ENCODE data around the gene USP13.

Gene USP13

DNA sequence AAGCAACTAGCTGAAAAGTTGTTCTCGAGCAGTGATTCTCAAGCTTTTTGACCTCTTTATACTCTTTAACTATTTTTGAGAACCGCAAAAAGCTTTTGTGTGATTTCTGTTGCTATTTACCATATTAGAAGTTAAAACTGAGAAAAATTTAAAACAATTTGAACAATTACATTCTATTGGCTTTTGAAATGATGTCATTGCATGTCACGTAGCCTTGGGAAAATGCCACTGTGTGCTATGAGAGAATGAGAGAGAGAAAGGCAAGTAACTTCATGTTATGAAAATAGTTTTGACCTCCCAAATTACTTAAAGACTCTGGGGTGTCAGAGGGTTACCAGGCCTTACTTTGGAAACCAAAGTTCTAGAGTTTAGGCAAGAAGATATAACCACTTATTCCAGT lies 8.0 kb downstream of the USP13 start:
- no peaks in the 10 kb centered on the region for H3K27me3 ChIP-seq
- DNase-seq = no peak
- H3K27ac ChIP-seq = no peak overlapping the region
- H3K36me3 ChIP-seq = no peaks in the 10 kb centered on the region
- H3K9me3 ChIP-seq = no peaks in the 10 kb centered on the region
- TF ChIP-seq, protein P1, sequence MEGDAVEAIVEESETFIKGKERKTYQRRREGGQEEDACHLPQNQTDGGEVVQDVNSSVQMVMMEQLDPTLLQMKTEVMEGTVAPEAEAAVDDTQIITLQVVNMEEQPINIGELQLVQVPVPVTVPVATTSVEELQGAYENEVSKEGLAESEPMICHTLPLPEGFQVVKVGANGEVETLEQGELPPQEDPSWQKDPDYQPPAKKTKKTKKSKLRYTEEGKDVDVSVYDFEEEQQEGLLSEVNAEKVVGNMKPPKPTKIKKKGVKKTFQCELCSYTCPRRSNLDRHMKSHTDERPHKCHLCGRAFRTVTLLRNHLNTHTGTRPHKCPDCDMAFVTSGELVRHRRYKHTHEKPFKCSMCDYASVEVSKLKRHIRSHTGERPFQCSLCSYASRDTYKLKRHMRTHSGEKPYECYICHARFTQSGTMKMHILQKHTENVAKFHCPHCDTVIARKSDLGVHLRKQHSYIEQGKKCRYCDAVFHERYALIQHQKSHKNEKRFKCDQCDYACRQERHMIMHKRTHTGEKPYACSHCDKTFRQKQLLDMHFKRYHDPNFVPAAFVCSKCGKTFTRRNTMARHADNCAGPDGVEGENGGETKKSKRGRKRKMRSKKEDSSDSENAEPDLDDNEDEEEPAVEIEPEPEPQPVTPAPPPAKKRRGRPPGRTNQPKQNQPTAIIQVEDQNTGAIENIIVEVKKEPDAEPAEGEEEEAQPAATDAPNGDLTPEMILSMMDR (IDR thresholded peaks at IDR 0.05) = no peak
- peaks cover 0 to 21% (median 5%) of the 10 kb centered on the region in 4 donors for H3K4me1 ChIP-seq
- intact Hi-C loops (cut with DNase I; ENCODE audit: low total_unique reads) = no loop called here
- no peak overlapping the region for H3K4me3 ChIP-seq

DNA sequence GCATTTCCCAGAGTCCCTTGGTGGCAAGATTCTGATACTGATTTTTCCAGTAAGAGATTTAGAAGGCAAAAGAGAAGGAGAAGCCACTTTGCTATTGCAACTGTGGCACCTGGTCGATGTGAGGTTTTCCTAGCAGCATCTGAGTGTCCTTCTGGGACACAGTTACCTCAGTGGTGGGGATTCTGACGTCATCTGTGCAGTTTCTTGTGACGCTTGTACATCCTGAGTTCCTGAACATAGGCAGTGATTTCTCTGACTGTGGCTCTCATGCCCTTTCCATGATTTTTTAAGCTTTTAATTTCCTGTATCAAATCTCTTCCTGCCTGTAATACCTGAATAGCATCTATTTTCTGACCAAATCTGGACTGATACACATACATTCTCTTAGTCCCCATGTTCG lies 8.9 kb downstream of the USP13 start:
- Histone ChIP-seq H3K4me1 (peaks cover 0 to 29% (median 12%) of the 10 kb centered on the region in 4 donors), H3K36me3 (no peaks in the 10 kb centered on the region), H3K27ac (no peak overlapping the region), H3K9me3 (no peaks in the 10 kb centered on the region), H3K4me3 (no peak overlapping the region), H3K27me3 (no peaks in the 10 kb centered on the region)
- DNase-seq = no peak
- TF ChIP-seq, protein P1 (IDR thresholded peaks at IDR 0.05) = no peak
- intact Hi-C loops (cut with DNase I; ENCODE audit: low total_unique reads) = no loop called here

DNA sequence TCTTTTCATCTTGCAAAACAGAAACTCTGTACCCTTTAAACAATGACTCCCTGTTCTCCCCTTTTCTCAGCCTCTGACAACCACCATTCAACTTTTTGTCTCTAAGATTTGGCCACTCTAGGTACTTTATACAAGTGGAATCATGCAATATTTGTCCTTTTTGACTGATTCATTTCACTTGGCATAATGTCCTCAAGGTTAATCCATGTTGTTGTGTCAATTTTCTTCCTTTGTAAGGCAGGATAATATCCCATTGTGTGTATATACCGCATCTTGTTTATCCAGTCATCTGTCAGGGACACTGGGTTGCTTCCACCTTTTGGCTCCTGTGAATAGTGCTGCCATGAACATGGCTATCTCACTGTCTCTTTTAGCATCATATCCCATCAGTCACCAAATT lies 10.3 kb downstream of the USP13 start:
- Histone ChIP-seq H3K4me1 (peaks cover 0 to 29% (median 13%) of the 10 kb centered on the region in 4 donors), H3K4me3 (no peak overlapping the region), H3K27me3 (no peaks in the 10 kb centered on the region), H3K27ac (no peak overlapping the region), H3K9me3 (no peaks in the 10 kb centered on the region), H3K36me3 (no peaks in the 10 kb centered on the region)
- TF ChIP-seq, protein P1 (IDR thresholded peaks at IDR 0.05) = no peak
- intact Hi-C loops (cut with DNase I; ENCODE audit: low total_unique reads) = no loop called here
- DNase-seq = no peak

DNA sequence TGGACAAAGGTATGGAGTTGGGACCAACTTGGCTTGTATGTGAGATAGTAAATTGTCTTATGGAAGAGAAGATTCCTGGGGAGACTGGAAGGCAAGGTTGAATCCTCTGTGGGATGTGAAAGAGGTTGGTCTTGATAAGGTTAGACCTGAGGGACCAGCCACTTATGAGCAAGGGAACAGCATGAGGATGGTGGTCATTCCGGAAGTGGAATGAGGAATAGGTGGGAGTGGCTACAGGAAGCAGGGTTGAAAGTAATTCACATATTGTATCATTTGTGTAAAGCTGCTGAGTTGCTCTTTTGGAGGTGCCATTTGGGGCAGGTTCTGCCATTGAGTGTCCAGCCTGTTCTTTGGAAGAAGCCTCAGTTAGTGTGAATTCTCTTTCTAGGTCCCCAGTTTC lies 13.2 kb downstream of the USP13 start:
- H3K4me1 ChIP-seq = peaks cover 0 to 14% (median 8%) of the 10 kb centered on the region in 4 donors
- no peak overlapping the region for H3K4me3 ChIP-seq
- TF ChIP-seq, protein P1 (IDR thresholded peaks at IDR 0.05) = no peak
- DNase-seq = no peak
- no peaks in the 10 kb centered on the region for H3K36me3 ChIP-seq
- H3K27ac ChIP-seq = no peak overlapping the region
- H3K27me3 ChIP-seq = no peaks in the 10 kb centered on the region
- intact Hi-C loops (cut with DNase I; ENCODE audit: low total_unique reads) = no loop called here
- no peaks in the 10 kb centered on the region for H3K9me3 ChIP-seq

DNA sequence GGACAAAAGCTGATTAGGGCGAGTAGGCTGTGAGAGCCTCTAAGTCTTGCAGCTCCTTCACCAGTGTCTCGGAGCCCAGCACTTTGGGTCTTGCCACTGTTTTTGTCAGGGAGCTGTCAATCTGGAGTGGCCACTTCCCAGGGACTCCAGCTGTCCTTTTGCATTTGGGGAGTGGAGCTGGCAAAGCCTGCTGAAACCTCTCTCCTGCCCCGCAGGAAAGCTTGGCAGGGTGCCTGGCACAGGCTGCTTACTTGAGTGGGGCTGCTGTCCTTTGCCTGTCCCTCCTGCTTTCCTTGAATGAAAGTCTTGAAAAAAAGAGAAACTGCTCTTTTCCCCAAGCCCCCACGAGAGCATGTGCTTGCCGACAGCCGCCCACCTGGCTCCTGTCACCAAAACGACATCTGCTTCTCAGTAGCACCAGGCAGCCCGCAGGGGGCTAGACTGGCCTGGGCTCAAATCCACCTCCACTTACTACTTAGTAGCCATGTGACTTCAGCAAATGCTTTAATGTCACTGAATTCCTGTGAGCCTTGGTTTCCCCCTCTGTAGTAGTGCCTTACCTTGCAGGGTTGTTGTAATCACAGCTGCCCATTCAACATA lies 13.7 kb downstream of the USP13 start:
- H3K9me3 ChIP-seq = no peaks in the 10 kb centered on the region
- intact Hi-C loops (cut with DNase I; ENCODE audit: low total_unique reads) = no loop called here
- no peaks in the 10 kb centered on the region for H3K36me3 ChIP-seq
- TF ChIP-seq, protein P1 (IDR thresholded peaks at IDR 0.05) = no peak
- H3K27ac ChIP-seq = no peak overlapping the region
- no peaks in the 10 kb centered on the region for H3K27me3 ChIP-seq
- H3K4me1 ChIP-seq = peaks cover 0 to 14% (median 8%) of the 10 kb centered on the region in 4 donors
- no peak overlapping the region for H3K4me3 ChIP-seq
- peak in 1 of 2 donors; percentile 68 for DNase-seq

DNA sequence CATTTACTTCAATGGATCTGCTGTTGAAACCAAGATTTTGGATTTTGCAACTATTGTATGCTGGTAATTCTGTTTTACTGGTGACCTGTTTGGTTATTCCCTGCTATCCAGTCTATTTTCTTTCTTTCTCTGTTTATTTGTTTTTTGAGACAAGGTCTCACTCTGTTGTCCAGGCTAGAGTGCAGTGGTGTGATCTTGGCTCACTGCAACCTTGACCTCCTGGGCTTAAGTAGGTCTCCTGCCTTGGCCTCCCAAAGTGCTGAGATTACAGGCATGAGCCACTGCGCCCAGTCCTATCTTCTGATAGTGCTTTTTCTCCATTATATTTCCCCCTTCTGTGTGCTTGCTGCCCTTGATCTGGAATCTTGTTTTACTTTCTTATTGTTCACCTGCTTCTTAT lies 15.6 kb downstream of the USP13 start:
- TF ChIP-seq, protein P1 (IDR thresholded peaks at IDR 0.05) = no peak
- Histone ChIP-seq H3K27ac (no peak overlapping the region), H3K9me3 (no peaks in the 10 kb centered on the region), H3K4me1 (peaks cover 0 to 14% (median 8%) of the 10 kb centered on the region in 4 donors), H3K27me3 (no peaks in the 10 kb centered on the region), H3K36me3 (no peaks in the 10 kb centered on the region), H3K4me3 (no peak overlapping the region)
- intact Hi-C loops (cut with DNase I; ENCODE audit: low total_unique reads) = no loop called here
- DNase-seq = no peak
